ENCODE results near the gene CNOT3.
"Not testable (repeated sequence)": the region's sequence is repeated elsewhere in the genome, so short reads cannot be mapped to it uniquely, and the experiment has no call there.

Gene CNOT3

GRCh38 chr19:54181894-54182293, 44.3 kb downstream of the CNOT3 start:
- in situ Hi-C loops (cut with HindIII; ENCODE audit: low pct_ligation_motif_present, low pct_unique_long_range_greater_than_20kb, low sequenced_read_pairs); DNase-seq: not testable (repeated sequence)

GRCh38 chr19:54183431-54183830, 45.9 kb downstream of the CNOT3 start:
- in situ Hi-C loops (cut with HindIII; ENCODE audit: low pct_ligation_motif_present, low pct_unique_long_range_greater_than_20kb, low sequenced_read_pairs) = no loop called here
- no peak for DNase-seq

- in situ Hi-C loops (cut with HindIII; ENCODE audit: low pct_ligation_motif_present, low pct_unique_long_range_greater_than_20kb, low sequenced_read_pairs) = no loop called here
- DNase-seq = no peak
Observed at GRCh38 chr19:54186351-54186750, 48.8 kb downstream of the CNOT3 start.

- in situ Hi-C loops (cut with HindIII; ENCODE audit: low pct_ligation_motif_present, low pct_unique_long_range_greater_than_20kb, low sequenced_read_pairs) = no loop called here
- no peak for DNase-seq
Observed at GRCh38 chr19:54186934-54187381, 49.4 kb downstream of the CNOT3 start.

- in situ Hi-C loops (cut with HindIII; ENCODE audit: low pct_ligation_motif_present, low pct_unique_long_range_greater_than_20kb, low sequenced_read_pairs) = no loop called here
- DNase-seq = no peak
Observed at GRCh38 chr19:54188215-54188871, 50.8 kb downstream of the CNOT3 start.

- in situ Hi-C loops (cut with HindIII; ENCODE audit: low pct_ligation_motif_present, low pct_unique_long_range_greater_than_20kb, low sequenced_read_pairs) = no loop called here
- DNase-seq = no peak
Observed at GRCh38 chr19:54189145-54189734, 51.7 kb downstream of the CNOT3 start, which contains the start of gene MBOAT7. Gene MBOAT7, minus strand, starts transcription at chr19:54189580. Its CDS starts 1,072 bp downstream, at chr19:54188508.

- in situ Hi-C loops (cut with HindIII; ENCODE audit: low pct_ligation_motif_present, low pct_unique_long_range_greater_than_20kb, low sequenced_read_pairs) = no loop called here
- peak; percentile 99 for DNase-seq
Observed at GRCh38 chr19:54189735-54190502, 52.4 kb downstream of the CNOT3 start.

GRCh38 chr19:54190503-54191010, 53.0 kb downstream of the CNOT3 start:
- peak; percentile 96 for DNase-seq
- in situ Hi-C loops (cut with HindIII; ENCODE audit: low pct_ligation_motif_present, low pct_unique_long_range_greater_than_20kb, low sequenced_read_pairs) = no loop called here

GRCh38 chr19:54191011-54191810, 53.6 kb downstream of the CNOT3 start, which contains the start of gene TSEN34:
Gene TSEN34, plus strand, starts transcription at chr19:54191308. Its CDS starts 57 bp downstream, at chr19:54191365.
- in situ Hi-C loops (cut with HindIII; ENCODE audit: low pct_ligation_motif_present, low pct_unique_long_range_greater_than_20kb, low sequenced_read_pairs) = no loop called here

GRCh38 chr19:54191811-54192453, 54.4 kb downstream of the CNOT3 start:
- in situ Hi-C loops (cut with HindIII; ENCODE audit: low pct_ligation_motif_present, low pct_unique_long_range_greater_than_20kb, low sequenced_read_pairs) = no loop called here
- no peak for DNase-seq

More at GRCh38 chr19:54191011-54191810, 53.6 kb downstream of the CNOT3 start, which contains the start of gene TSEN34:
- peak; percentile 78 for DNase-seq

- in situ Hi-C loops (cut with HindIII; ENCODE audit: low pct_ligation_motif_present, low pct_unique_long_range_greater_than_20kb, low sequenced_read_pairs) = no loop called here
- no peak for DNase-seq
Observed at GRCh38 chr19:54193011-54193410, 55.4 kb downstream of the CNOT3 start.

- DNase-seq; in situ Hi-C loops (cut with HindIII; ENCODE audit: low pct_ligation_motif_present, low pct_unique_long_range_greater_than_20kb, low sequenced_read_pairs): not testable (repeated sequence)
Observed at GRCh38 chr19:54194463-54194862, 56.9 kb downstream of the CNOT3 start.

- in situ Hi-C loops (cut with HindIII; ENCODE audit: low pct_ligation_motif_present, low pct_unique_long_range_greater_than_20kb, low sequenced_read_pairs) = no loop called here
- no peak for DNase-seq
Observed at GRCh38 chr19:54196536-54196935, 59.0 kb downstream of the CNOT3 start.

GRCh38 chr19:54197121-54197520, 59.6 kb downstream of the CNOT3 start:
- DNase-seq = no peak
- in situ Hi-C loops (cut with HindIII; ENCODE audit: low pct_ligation_motif_present, low pct_unique_long_range_greater_than_20kb, low sequenced_read_pairs) = no loop called here

GRCh38 chr19:54199401-54199800, 61.8 kb downstream of the CNOT3 start:
- in situ Hi-C loops (cut with HindIII; ENCODE audit: low pct_ligation_motif_present, low pct_unique_long_range_greater_than_20kb, low sequenced_read_pairs) = no loop called here
- no peak for DNase-seq

GRCh38 chr19:54201172-54201701, 63.7 kb downstream of the CNOT3 start:
- in situ Hi-C loops (cut with HindIII; ENCODE audit: low pct_ligation_motif_present, low pct_unique_long_range_greater_than_20kb, low sequenced_read_pairs) = no loop called here
- DNase-seq = no peak

- DNase-seq = no peak
- in situ Hi-C loops (cut with HindIII; ENCODE audit: low pct_ligation_motif_present, low pct_unique_long_range_greater_than_20kb, low sequenced_read_pairs) = no loop called here
Observed at GRCh38 chr19:54201980-54202379, 64.4 kb downstream of the CNOT3 start.

Measured in ACHN (cell line).